ENCODE results near the gene ADAM12. TPM values are rescaled to one million over a fixed set of nuclear protein-coding genes. Genes with fewer than 3 reads are reported as not detected.

The ADAM12 gene
- total RNA-seq, 1 experiment from 2014 or later, result not detected

- TF ChIP-seq, protein P1, sequence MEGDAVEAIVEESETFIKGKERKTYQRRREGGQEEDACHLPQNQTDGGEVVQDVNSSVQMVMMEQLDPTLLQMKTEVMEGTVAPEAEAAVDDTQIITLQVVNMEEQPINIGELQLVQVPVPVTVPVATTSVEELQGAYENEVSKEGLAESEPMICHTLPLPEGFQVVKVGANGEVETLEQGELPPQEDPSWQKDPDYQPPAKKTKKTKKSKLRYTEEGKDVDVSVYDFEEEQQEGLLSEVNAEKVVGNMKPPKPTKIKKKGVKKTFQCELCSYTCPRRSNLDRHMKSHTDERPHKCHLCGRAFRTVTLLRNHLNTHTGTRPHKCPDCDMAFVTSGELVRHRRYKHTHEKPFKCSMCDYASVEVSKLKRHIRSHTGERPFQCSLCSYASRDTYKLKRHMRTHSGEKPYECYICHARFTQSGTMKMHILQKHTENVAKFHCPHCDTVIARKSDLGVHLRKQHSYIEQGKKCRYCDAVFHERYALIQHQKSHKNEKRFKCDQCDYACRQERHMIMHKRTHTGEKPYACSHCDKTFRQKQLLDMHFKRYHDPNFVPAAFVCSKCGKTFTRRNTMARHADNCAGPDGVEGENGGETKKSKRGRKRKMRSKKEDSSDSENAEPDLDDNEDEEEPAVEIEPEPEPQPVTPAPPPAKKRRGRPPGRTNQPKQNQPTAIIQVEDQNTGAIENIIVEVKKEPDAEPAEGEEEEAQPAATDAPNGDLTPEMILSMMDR (IDR thresholded peaks at IDR 0.05 in 2 of 3, conservative IDR thresholded peaks at IDR 0.05 in 1 of 3; ENCODE audit: borderline replicate concordance in 1 of 3, insufficient read depth in 1 of 3, low read depth in 2 of 3, low read length in 2 of 3), result no peak
- TF ChIP-seq YY1 (IDR thresholded peaks at IDR 0.05; ENCODE audit: extremely low read depth, insufficient replicate concordance, low read depth, low read length), result no peak
- no peak for TF ChIP-seq SP1 (IDR thresholded peaks at IDR 0.05; ENCODE audit: low read depth)
- no peak for TF ChIP-seq EZH2phosphoT487 (IDR thresholded peaks at IDR 0.05; ENCODE audit: borderline replicate concordance)
Measured at GRCh38 chr10:126131341-126131740, 256.9 kb downstream of the ADAM12 start (continued).

DNA sequence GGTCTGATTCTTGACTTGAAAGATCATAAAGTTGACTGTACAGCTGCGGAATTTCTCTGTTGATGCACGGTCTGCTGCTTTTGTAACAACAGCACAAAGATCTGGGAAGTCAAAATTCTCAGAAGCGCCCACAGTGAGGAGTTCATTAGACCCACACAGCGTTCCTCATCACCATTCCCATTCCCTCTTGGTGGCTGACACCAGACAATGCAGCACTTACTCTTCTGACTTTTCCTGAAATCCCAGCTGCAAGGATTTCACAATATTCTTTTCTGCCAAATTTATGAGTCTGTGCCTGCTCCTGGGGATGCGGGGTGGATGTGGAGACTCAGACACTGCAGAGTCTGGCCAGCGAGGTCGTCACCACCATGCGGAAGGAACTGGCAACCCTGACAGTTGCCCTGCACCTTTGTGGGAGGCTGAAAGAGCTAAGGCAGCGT is 258.0 kb downstream of the ADAM12 start:
- Histone ChIP-seq H3K4me3 (replicated peaks in 1 of 2; ENCODE audit: low read depth in 1 of 2, low read length in 2 of 2) (no peak overlapping the region), H3K36me3 (ENCODE audit: control insufficient read depth in 1 of 2, insufficient read depth in 2 of 2, low read length in 2 of 2) (no peaks in the 10 kb centered on the region), H3K4me1 (ENCODE audit: control insufficient read depth in 1 of 2, insufficient read depth in 2 of 2, low read length in 2 of 2) (no peaks in the 10 kb centered on the region), H3K9me2 (ENCODE audit: insufficient read depth) (no peaks in the 10 kb centered on the region), H3K4me2 (ENCODE audit: low read length) (no peak overlapping the region), H4K20me1 (ENCODE audit: insufficient read depth) (no peaks in the 10 kb centered on the region), H3K9ac (ENCODE audit: low read length) (no peak overlapping the region), H3K9me3 (ENCODE audit: control insufficient read depth in 1 of 2, insufficient read depth in 1 of 2, low read depth in 1 of 2, low read length in 2 of 2) (no peaks in the 10 kb centered on the region), H2AFZ (ENCODE audit: low read depth, low read length, poor library complexity, severe bottlenecking) (no peak overlapping the region), H3K79me2 (ENCODE audit: insufficient read depth, low read length) (no peaks in the 10 kb centered on the region), H3K27ac (ENCODE audit: low read depth, low read length) (no peak overlapping the region), H3K27me3 (ENCODE audit: insufficient read depth, low read length) (no peaks in the 10 kb centered on the region)
- ChIA-PET POLR2A (no interaction called here), CTCF (interaction anchor here (0.9 kb wide), 1 partner anchor 196 kb away, joined by 3 read pairs; no protein-coding TSS in a partner anchor), RAD21 (ENCODE audit: low non-redundant PET in 1 of 2, low total read pairs in 2 of 2, uncharacterized antibody in 2 of 2, unreplicated experiment in 2 of 2) (no interaction called here)
- intact Hi-C loops (cut with micrococcal nuclease), result no loop called here
- BruUV-seq (replicated peaks), result no TSS peak
- DNase-seq (ENCODE audit: low read depth, low spot score) (no peak), ATAC-seq (no peak)
- no peak for TF ChIP-seq POLR2AphosphoS5 (IDR thresholded peaks at IDR 0.05; ENCODE audit: low read depth, low read length)
- TF ChIP-seq EZH2 (IDR thresholded peaks at IDR 0.05), result no peak
- TF ChIP-seq SIN3A (IDR thresholded peaks at IDR 0.05; ENCODE audit: low read depth), result no peak
- TF ChIP-seq SP1 (IDR thresholded peaks at IDR 0.05; ENCODE audit: low read depth), result no peak
- TF ChIP-seq JUND (IDR thresholded peaks at IDR 0.05), result no peak
- TF ChIP-seq EGR1 (IDR thresholded peaks at IDR 0.05; ENCODE audit: low read depth), result no peak
- no peak for TF ChIP-seq TCF7L2 (IDR thresholded peaks at IDR 0.05; ENCODE audit: borderline replicate concordance, extremely low read depth, insufficient read depth, insufficient read length)
- no peak for TF ChIP-seq CEBPB (IDR thresholded peaks at IDR 0.05; ENCODE audit: low read depth)
- no peak for TF ChIP-seq REST (IDR thresholded peaks at IDR 0.05; ENCODE audit: low read depth)
- no peak for TF ChIP-seq EZH2phosphoT487 (IDR thresholded peaks at IDR 0.05; ENCODE audit: borderline replicate concordance)
- TF ChIP-seq YY1 (IDR thresholded peaks at IDR 0.05; ENCODE audit: extremely low read depth, insufficient replicate concordance, low read depth, low read length), result no peak
- no peak for TF ChIP-seq ELF1 (IDR thresholded peaks at IDR 0.05; ENCODE audit: borderline replicate concordance, low read depth)
- no peak for TF ChIP-seq POLR2A (IDR thresholded peaks at IDR 0.05; ENCODE audit: borderline replicate concordance, extremely low read depth, insufficient read depth, insufficient read length)
